ENCODE measurements around the gene PLEKHH1.
"Not testable (repeated sequence)": the region's sequence is repeated elsewhere in the genome, so short reads cannot be mapped to it uniquely, and the experiment has no call there.

The PLEKHH1 gene

DNA sequence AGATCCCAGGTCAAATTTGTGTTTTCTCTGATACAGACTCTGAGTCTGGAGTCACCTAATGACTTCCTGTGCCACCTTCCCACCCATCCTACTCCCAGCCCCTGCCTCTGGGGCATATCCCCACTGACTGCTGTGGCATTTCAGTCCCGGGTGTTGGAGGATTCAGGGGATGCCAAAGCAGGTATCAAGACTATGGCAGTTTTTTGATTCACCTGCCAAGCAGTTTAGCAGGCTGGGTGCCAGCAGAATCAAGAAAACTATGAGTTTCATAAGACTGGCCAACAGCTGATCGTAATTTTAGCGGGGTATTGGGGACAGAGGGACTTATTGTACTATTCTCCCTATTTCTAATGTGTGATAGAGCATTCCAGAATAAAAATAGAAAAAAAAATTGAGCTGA is 4.6 kb downstream of the PLEKHH1 start:
- no peak for DNase-seq

DNA sequence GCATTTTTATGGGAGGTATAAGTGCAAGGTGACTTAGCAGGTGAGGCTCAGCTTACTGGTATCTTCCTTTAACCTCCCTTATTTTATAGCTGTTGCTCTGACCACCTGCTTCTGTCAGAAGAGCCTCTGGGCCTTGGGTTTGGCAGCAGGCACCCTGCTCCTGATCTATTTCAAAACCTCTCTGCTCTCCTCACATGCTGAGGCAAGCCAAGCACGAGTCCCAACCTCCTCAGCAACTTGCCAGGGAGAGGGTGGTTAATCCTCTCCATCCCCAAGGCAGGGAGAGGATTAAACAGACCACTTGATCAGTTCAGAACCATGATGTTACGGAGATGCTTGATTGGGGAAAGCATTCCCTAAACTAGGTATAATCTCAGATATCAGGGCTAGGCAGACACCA is 5.4 kb downstream of the PLEKHH1 start:
- no peak for DNase-seq

DNA sequence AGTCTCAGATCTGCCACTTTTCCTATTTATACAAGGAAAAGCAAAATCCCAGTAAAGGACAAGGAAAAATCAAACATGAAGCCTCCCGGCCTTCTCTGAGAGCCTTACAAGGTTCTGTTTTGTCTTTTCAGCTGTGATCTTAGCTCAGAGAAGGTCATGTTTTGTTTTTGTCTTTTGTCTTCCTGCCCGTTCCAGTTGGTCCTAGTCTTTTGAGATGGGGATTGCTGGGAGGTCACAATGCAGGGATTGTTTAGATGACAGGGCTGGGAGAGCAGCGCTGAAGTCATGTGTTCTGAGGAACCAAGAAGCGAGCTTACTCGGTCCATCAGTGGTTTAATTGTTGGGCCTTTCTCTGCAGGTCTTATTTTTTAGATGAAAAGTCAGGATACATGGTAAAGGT is 6.0 kb downstream of the PLEKHH1 start:
- no peak for DNase-seq

DNA sequence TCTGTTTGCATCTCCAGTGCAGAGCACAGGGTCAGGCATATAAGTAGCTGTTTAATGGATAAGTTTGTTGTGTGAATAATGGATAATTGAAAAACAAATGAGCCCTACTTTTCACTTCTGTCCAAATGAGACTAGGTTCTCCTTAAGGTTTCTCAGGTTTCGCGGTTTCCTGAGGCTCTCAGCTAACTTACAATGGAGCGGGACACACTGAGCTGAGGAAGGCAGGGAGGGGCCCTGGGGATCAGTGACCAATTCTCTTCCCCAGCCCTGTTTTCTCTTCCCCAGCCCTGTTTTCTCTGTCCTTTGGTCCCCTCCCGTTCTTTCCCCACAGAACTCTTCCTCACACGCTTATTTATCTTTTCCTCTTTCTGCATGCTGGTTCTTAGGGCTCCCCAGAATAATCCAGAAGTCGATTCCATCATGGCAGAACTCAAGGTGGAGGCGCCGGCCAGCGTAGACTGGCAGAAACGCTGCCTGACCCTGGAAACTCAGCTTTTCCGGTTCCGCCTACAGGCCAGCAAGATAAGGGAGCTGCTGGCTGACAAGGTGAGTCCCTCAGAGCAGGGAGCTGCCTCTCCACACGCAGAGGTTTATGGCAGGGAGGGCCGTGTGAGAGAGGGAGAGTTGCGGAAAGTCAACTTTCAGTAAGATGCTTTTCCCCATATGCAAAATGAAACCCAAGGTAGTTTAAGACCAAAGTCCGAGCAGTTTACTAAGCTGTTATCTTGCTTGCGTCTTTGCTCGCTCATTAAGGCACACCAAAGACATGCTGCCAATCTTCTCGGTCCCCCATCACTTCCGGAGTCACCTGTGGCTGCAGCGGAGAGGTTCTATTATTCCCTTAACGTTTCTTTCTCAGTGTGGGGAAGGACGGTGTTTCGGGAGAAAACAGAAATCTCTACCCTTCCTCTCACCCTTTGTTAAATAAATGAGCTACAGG is 8.6 kb downstream of the PLEKHH1 start:
- no peak for DNase-seq

- not testable (repeated sequence) for DNase-seq
Measured at GRCh38 chr14:67542620-67543019, 9.5 kb downstream of the PLEKHH1 start.

GRCh38 chr14:67544590-67544989 is 11.5 kb downstream of the PLEKHH1 start:
- DNase-seq, result no peak

DNA sequence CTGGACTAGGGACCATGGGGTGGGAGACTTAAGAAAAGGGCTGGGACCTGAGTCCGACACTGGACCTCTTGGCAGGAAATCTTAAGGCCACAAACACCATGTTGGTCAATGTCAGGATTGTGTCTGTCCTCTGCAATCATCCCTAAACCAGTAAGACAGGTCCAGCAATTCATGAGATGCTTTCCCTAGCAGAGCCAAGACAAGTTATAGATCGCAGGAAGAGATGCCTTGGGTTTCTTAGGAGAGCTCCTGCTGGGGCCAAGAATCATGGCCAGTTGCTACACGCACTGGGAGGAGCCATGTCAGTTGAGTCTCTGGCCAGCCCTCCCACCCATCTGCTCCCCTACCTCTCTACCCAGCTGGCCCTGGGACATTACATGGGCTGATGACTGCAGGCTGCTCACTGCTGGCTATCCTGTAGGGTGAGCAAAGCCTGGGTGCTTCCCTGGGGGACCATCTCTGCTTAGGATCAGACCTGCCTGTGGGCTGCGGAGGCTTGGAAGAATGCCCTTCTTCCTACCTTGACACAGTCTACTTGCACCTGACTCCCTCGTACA is 14.2 kb downstream of the PLEKHH1 start:
- no peak for DNase-seq

DNA sequence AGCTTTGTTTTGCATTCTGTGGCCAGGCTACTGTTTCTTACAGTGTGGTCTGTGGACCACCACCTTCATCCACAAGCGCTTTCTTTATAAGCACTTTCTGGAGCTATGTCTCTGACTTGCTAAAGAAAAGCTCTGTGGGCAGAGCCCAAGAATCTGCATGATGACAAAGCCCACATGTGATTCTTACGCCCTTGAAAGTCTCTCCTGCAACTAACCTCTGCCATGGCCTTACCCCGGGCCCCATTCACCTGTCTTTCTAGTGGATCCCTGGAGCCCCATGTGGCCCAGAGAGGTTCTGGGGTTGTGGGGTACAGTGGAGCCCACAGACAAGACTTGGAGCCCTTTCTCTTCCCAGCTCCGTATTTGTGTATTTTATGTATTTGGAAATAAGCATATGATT is 16.6 kb downstream of the PLEKHH1 start:
- DNase-seq, result no peak

GRCh38 chr14:67551123-67551522 is 18.0 kb downstream of the PLEKHH1 start:
- no peak for DNase-seq

- DNase-seq, result no peak
Measured at GRCh38 chr14:67551940-67552339, 18.9 kb downstream of the PLEKHH1 start.

DNA sequence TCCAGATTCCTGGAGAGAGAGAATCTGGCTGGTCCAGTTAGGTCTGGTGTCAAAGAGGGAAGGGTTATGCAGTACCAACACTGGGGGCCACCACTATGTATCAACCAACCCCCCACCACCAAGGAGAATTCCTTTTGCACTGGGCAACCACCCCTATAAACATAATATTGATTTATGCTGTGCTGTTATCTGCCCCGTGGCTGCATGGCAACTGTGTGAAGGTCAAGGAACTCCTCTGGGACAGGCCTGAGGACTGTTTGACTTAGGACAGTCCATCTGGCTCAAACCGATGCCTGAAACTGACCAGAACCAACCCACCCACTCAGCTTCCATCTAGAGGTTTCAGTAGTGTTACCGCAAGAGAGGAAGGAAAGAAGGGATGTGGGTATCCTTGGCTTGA is 20.5 kb downstream of the PLEKHH1 start:
- no peak for DNase-seq

DNA sequence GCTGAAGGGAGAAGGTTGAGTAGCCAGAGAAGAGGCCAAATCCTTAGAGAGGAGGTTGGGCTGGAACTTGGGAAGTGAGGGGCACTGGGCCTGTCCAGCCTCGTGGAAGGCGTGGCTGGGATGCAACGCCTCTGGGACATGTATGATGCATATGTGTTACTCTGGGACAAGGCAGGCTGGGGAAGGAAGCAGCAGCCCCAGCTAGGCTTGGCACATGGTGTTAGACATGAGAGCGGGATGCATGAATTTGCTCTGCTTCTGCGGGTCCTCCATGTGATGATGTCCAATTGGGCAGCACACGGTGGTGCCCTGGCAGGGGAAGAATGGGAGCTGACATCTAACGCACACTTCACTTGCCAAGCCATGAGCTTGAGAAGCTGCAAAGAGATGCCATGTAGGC is 21.3 kb downstream of the PLEKHH1 start:
- no peak for DNase-seq

GRCh38 chr14:67555518-67556090 is 22.5 kb downstream of the PLEKHH1 start:
- no peak for DNase-seq

DNA sequence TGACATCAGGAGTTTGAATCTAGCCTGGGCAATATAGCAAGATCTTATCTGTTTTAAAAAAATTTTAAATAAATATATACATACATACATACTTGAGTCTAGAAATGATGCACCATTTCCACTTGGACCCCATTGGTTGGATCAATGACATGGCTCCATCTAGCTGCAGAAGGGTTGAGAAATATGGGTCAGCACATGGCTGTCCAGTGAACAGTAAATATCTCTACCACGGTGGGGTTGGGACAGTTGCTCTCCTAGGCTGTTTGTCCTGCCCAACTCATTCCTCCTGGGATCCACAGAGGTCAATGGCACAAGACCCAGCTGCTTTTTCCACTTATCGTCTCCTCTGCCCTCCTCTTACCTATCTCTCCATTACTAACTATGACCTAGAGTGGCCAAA is 23.6 kb downstream of the PLEKHH1 start:
- no peak for DNase-seq

GRCh38 chr14:67557118-67557517 is 24.0 kb downstream of the PLEKHH1 start:
- no peak for DNase-seq

DNA sequence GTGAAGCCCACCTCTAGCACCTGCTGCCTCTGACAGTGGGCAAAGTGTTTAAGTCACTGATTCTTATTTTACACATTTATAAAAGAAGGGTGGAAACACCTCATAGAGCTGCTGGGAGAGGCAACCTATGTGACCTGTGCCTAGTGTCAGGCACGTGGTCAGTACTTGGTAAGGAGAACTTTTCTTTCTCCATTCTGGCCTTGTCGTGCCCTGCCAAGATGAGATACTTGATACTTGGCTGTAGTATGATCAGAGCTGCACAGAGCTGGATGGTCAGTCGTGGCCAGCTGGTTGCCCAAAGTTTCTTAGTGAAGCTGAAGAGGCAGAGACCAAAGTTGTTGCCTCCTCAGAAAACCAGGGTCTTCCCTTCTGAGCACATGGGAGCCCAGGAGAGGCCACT is 24.6 kb downstream of the PLEKHH1 start:
- no peak for DNase-seq

- DNase-seq, result no peak
Measured at GRCh38 chr14:67559639-67560038, 26.5 kb downstream of the PLEKHH1 start.

DNA sequence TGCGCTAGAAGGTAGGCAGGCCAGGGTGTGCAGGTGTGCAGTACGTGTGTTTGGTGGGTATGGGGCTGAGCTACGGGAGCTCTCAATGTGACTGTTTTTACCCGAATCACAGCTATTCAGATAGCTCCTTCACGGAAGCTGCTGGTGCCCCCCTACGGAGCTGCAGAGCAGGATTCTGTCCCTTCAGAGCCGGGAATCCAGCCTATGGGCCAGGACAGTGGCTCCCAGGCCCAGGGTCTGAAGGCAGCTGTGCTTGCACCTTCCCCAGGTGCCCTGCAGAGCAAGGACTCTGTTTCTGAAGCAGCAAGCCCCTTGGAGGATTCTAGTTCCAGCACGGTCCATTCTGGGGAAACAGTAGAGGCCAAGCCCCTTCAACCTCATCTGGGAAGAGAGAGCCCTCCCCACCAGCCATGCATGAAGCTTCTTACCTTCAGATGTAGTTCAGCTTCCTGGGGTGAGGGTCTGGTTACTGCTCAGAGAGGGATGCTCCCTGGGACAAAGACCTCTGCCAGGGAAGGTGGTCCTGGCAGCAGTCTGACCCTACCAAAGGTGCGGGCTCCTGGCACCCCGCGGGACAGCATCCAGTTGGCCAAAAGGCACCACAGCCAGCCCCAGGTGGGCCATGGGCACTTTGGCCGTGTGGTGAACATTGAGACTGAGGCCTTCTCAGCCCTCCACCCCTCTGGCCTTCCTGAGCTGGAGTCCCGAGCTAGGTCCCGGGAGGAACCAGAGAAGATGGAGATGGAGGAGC is 29.1 kb downstream of the PLEKHH1 start:
- DNase-seq, result no peak

DNA sequence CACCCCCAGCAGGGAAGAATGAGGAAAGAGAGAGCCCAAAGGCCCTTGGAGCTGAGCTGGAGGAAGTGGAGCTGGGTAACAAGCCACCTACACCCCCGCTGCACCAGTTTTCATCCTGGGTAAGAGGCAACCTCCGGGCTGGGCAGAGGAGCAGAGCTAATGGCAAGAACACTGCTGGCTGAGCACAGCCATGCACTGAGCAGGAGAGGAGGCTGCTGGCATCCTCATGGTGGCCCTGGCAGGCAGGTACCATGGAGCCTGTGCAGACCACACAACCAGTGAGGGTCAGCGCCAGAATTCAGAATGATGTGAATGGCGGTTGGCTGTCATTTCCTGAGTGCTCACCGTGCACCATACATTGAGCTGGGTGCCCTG is 29.7 kb downstream of the PLEKHH1 start:
- DNase-seq, result no peak

DNA sequence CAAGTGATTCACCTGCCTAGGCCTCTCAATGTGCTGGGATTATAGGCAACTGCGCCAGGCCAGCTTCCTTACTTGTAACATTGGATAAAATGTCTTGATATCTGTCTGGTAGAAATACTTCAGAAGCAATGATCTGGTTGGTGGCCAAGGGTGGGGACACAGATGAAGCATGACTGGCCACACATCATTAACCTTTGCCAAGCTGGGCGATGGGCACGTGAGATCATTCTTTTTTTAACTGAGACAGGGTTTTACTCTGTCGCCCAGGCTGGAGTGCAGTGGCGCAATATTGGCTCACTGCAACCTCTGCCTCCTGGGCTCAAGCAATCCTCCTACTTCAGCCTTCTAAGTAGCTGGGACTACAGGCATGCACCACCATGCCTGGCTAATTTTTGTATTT is 31.1 kb downstream of the PLEKHH1 start:
- no peak for DNase-seq

- no peak for DNase-seq
Measured at GRCh38 chr14:67566908-67567307, 33.8 kb downstream of the PLEKHH1 start.

GRCh38 chr14:67567654-67568053 is 34.6 kb downstream of the PLEKHH1 start:
- DNase-seq, result no peak

DNA sequence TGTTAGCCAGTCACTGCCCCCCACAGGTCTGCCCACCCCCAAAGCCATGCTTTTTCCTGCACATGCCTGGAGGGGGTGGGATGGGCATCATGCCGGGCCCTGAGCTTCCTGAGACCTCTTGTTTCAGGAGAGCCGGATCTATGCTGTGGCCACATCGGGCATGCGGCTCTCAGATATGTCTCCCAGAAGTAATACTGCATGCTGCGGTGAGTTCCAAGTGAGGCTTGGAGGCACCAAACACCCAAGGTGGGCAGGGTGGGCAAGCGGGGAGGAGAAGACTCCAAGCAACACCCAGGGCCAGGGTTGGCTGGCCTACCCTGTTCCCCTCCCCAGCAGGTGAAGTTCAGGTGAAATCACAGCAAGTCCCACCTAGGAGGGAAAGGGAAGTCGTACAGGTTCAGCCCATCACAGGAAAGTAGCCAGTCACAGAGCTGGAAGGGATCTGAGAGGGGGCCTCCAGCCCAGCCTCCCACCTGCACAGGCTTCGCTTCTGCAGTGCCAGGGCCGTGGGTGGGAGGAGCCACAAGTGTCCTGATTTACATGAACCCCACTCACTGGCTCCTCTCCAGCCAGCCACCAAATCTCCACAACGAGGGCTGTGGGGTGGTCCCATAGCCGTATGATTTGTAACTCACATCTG is 36.0 kb downstream of the PLEKHH1 start:
- no peak for DNase-seq

All from CD4-positive, alpha-beta T cell treated with Interleukin-21 for 1 hour (primary cell).